ENCODE data around the gene AGBL4.

The AGBL4 gene

DNA sequence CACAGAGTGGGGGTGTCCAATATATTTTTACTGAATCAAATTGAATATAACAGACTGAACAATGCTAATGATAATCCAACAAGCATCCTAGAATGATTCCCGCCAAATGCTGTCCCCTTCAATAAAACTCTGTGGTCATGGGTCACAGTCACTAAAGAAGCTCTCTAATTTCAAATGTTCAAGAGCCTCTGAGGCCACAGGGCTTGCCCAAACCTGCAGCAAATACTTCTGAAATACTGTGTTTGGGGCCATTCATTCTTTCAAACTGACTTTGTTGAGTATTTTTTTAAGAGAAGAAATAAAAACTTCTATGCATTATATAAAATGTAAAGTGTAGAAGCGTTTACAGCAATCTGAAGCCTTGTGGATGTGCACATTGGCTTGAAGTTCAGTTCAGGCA lies 1239.5 kb downstream of the AGBL4 start:
- DNase-seq: no peak
- in situ Hi-C loops (cut with HindIII; ENCODE audit: low pct_ligation_motif_present, low pct_unique_long_range_greater_than_20kb, low sequenced_read_pairs): no loop called here

DNA sequence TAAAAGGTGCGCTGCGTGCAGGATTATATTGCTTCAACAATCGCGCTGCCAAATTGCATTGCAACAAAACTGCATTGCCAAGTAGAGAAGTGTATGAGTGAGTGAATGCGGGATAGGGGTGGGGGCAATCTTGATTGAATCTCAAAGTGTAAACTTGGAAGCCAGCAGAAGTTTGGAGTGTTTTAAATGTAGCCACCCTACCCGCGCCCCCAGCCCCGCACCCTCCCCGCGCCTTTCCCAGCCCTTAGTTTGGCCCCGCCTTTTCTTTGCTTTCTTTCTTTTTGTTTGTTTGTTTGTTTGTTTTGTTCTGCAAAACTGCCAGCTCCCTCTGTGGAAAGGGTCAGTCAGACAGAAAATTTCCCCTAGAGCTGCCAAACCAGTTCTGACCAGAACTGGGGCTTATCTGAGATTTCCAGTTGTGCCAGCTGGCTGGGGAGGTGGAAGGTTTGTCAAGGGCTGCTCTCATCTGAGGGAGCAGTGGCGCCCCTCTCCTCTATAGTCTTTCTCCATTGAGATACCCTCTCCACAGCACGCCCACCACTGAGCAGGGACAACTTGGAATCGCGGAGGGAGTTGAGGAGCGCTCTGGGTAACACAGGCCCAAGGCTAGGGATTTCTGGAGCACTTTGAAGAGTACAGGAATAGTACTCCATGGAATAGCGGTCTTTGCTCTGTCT lies 1246.4 kb downstream of the AGBL4 start:
- in situ Hi-C loops (cut with HindIII; ENCODE audit: low pct_ligation_motif_present, low pct_unique_long_range_greater_than_20kb, low sequenced_read_pairs): no loop called here
- DNase-seq: no peak

- in situ Hi-C loops (cut with HindIII; ENCODE audit: low pct_ligation_motif_present, low pct_unique_long_range_greater_than_20kb, low sequenced_read_pairs): no loop called here
- peak; percentile 8 for DNase-seq
Observed at GRCh38 chr1:48776393-48777218, 1247.1 kb downstream of the AGBL4 start, which contains the start of gene BEND5. BEND5 (minus strand) TSS chr1:48776891; CDS start chr1:48776831, 60 bp downstream.

- in situ Hi-C loops (cut with HindIII; ENCODE audit: low pct_ligation_motif_present, low pct_unique_long_range_greater_than_20kb, low sequenced_read_pairs): no loop called here
- DNase-seq: no peak
Observed at GRCh38 chr1:48775831-48776392, 1247.8 kb downstream of the AGBL4 start.

DNA sequence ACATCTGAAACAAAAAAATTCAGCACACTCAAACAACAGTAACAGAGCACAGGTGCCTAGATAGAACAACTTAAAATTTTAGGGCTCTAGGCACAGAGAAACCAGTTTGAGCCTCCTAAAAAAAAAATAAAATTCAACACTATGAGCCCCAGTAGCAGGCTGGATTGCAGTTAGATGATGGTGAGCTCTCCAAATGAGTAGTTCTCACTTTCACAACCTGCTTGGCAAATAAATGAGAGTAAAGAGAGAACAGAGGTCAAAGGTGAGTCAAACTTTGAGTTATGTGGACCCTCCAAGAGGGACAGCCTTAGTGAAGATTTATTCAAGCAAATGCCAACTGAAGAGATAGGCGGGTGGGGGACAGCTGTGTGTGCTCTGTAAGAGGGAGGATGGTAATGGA lies 1250.6 kb downstream of the AGBL4 start:
- in situ Hi-C loops (cut with HindIII; ENCODE audit: low pct_ligation_motif_present, low pct_unique_long_range_greater_than_20kb, low sequenced_read_pairs): no loop called here
- DNase-seq: no peak

DNA sequence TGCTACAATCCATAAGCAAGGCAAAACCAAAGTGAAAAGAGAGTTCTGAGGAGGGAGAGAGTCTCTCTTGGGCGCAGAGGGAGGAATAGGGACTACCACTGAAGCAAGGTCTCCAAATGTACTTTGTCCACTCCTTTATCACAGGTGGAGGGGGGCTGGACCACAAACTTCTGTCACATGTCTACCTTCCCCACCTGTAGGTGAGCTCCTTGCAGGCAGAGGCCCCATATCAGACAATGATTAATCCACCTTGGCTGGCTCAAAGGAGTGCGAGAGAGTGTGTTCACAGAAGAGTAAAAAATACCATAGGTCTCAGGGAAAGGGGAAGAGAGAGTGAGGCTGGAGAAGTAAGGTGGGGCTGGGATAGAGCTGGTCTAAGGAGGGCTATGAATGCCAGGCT lies 1251.5 kb downstream of the AGBL4 start:
- DNase-seq: no peak
- in situ Hi-C loops (cut with HindIII; ENCODE audit: low pct_ligation_motif_present, low pct_unique_long_range_greater_than_20kb, low sequenced_read_pairs): no loop called here

GRCh38 chr1:48771561-48771960 lies 1252.2 kb downstream of the AGBL4 start:
- in situ Hi-C loops (cut with HindIII; ENCODE audit: low pct_ligation_motif_present, low pct_unique_long_range_greater_than_20kb, low sequenced_read_pairs): no loop called here

GRCh38 chr1:48767975-48768510 lies 1255.7 kb downstream of the AGBL4 start:
- in situ Hi-C loops (cut with HindIII; ENCODE audit: low pct_ligation_motif_present, low pct_unique_long_range_greater_than_20kb, low sequenced_read_pairs): no loop called here
- DNase-seq: no peak

More at GRCh38 chr1:48771561-48771960, 1252.2 kb downstream of the AGBL4 start:
- no peak for DNase-seq

- in situ Hi-C loops (cut with HindIII; ENCODE audit: low pct_ligation_motif_present, low pct_unique_long_range_greater_than_20kb, low sequenced_read_pairs): no loop called here
Observed at GRCh38 chr1:48765335-48765734, 1258.4 kb downstream of the AGBL4 start.

GRCh38 chr1:48761986-48762385 lies 1261.8 kb downstream of the AGBL4 start:
- in situ Hi-C loops (cut with HindIII; ENCODE audit: low pct_ligation_motif_present, low pct_unique_long_range_greater_than_20kb, low sequenced_read_pairs): no loop called here
- no peak for DNase-seq

More at GRCh38 chr1:48765335-48765734, 1258.4 kb downstream of the AGBL4 start:
- DNase-seq: no peak

- in situ Hi-C loops (cut with HindIII; ENCODE audit: low pct_ligation_motif_present, low pct_unique_long_range_greater_than_20kb, low sequenced_read_pairs): no loop called here
- no peak for DNase-seq
Observed at GRCh38 chr1:48761411-48761810, 1262.3 kb downstream of the AGBL4 start.

DNA sequence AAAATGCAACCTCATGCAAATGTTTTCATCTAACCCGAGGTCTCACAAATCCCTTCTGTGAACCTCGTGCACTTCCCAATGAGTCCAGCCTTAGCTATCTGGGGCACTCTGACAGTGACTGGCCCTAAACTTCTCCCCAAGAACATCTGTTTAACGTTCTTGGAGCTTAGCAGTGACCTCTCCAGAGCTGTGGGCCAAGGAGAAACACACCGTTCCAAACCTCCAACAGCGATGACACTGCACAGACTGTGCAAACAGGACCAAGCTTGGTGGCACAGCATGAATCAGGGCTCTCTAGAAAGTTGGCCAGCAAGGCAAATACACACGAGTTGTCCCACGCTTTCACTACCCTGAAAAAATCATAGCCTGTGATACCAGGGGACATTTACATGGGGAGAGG lies 1262.9 kb downstream of the AGBL4 start:
- in situ Hi-C loops (cut with HindIII; ENCODE audit: low pct_ligation_motif_present, low pct_unique_long_range_greater_than_20kb, low sequenced_read_pairs): no loop called here
- DNase-seq: no peak

- in situ Hi-C loops (cut with HindIII; ENCODE audit: low pct_ligation_motif_present, low pct_unique_long_range_greater_than_20kb, low sequenced_read_pairs): no loop called here
- no peak for DNase-seq
Observed at GRCh38 chr1:48758976-48759375, 1264.8 kb downstream of the AGBL4 start.

DNA sequence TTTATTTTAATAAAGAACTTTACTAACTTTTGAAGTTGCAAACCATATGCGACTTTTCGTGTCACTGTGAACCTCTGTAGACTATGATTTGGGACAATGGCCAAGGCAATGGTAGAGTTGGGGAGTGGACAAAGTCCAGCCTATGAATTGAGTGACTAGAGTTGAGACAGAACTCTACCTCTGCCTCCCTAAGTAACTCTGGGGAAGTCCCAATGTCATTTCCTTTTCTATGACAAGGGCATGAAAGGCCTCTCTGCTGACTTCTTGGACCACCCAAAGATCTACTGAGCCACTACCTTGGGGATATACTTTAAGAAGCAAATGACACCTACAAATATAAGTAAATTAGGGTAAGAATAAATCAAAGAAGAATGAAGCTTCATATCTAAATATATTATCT lies 1266.4 kb downstream of the AGBL4 start:
- in situ Hi-C loops (cut with HindIII; ENCODE audit: low pct_ligation_motif_present, low pct_unique_long_range_greater_than_20kb, low sequenced_read_pairs): no loop called here
- no peak for DNase-seq

GRCh38 chr1:48756683-48757316 lies 1267.0 kb downstream of the AGBL4 start:
- no peak for DNase-seq
- in situ Hi-C loops (cut with HindIII; ENCODE audit: low pct_ligation_motif_present, low pct_unique_long_range_greater_than_20kb, low sequenced_read_pairs): no loop called here

DNA sequence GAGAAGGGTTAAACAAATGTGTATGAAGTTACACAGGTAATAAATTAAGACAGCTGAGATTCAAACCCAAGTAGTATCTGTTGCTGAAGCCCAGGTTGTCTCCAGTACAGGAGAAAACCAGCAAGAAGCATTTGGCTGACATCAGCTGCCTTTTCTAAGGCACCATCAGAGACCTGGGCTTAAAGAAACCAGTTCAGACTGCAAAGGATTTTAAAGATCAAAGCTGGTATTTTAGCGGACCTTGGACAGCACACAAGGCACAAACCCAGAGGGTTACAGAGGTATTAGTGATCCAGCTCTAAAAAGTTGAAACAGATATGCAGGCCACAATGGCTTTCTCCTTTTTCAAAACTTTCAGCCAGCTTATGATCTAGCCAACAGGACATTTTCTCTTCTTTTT lies 1270.5 kb downstream of the AGBL4 start:
- in situ Hi-C loops (cut with HindIII; ENCODE audit: low pct_ligation_motif_present, low pct_unique_long_range_greater_than_20kb, low sequenced_read_pairs): no loop called here
- no peak for DNase-seq

- DNase-seq: no peak
- in situ Hi-C loops (cut with HindIII; ENCODE audit: low pct_ligation_motif_present, low pct_unique_long_range_greater_than_20kb, low sequenced_read_pairs): no loop called here
Observed at GRCh38 chr1:48750109-48750508, 1273.6 kb downstream of the AGBL4 start.

DNA sequence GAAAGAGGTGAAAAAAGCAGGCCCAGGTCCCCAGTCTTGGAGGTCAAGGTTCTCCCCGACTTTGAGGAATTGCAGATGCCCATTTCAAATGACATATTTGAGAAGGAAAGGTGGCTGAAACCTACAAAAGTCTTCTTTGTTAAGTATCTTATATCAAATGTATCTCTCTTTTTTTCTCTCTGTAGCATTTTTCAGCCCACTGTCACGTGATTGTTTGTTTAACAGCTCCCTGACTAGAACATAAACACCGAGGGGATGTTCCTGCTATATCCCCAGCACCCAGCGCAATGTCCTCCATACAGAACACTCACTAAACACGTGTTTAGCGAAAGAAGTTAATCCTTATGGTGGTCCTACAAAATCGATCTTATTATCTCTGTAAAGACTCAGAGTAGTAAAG lies 1274.7 kb downstream of the AGBL4 start:
- in situ Hi-C loops (cut with HindIII; ENCODE audit: low pct_ligation_motif_present, low pct_unique_long_range_greater_than_20kb, low sequenced_read_pairs): no loop called here
- no peak for DNase-seq

GRCh38 chr1:48746906-48747305 lies 1276.8 kb downstream of the AGBL4 start:
- no peak for DNase-seq
- in situ Hi-C loops (cut with HindIII; ENCODE audit: low pct_ligation_motif_present, low pct_unique_long_range_greater_than_20kb, low sequenced_read_pairs): no loop called here
